ENCODE data around the gene CDADC1.

DNA sequence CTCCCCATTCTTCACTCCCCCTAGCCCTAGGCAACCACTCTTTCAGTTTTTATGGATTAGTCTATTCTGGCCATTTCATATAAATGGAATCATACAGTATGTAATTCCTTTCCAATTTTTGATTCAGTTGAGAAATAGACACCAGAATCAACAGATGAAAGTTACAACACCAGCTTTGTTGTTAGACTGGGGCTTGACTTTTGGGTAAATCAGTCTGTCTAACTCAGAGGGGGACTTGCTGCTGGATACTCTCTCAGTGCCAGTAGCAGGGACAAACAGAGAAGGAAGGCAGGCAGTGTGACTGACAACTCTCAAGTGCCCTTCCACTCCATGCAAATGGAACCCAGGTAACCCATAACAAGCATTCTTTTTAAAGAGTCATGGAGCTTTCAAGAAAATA, 40.7 kb downstream of the CDADC1 start:
- TF ChIP-seq, protein P1, sequence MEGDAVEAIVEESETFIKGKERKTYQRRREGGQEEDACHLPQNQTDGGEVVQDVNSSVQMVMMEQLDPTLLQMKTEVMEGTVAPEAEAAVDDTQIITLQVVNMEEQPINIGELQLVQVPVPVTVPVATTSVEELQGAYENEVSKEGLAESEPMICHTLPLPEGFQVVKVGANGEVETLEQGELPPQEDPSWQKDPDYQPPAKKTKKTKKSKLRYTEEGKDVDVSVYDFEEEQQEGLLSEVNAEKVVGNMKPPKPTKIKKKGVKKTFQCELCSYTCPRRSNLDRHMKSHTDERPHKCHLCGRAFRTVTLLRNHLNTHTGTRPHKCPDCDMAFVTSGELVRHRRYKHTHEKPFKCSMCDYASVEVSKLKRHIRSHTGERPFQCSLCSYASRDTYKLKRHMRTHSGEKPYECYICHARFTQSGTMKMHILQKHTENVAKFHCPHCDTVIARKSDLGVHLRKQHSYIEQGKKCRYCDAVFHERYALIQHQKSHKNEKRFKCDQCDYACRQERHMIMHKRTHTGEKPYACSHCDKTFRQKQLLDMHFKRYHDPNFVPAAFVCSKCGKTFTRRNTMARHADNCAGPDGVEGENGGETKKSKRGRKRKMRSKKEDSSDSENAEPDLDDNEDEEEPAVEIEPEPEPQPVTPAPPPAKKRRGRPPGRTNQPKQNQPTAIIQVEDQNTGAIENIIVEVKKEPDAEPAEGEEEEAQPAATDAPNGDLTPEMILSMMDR (IDR thresholded peaks at IDR 0.05): no peak
- no peak for TF ChIP-seq EZH2 (IDR thresholded peaks at IDR 0.05)
- no peak for TF ChIP-seq EZH2phosphoT487 (IDR thresholded peaks at IDR 0.05)

Data from neural progenitor cell (in vitro differentiated cells).